ENCODE results near the gene DCN.

DCN gene

GRCh38 chr12:91182636-91183455 is at the start of gene DCN:
Gene DCN (minus strand): TSS chr12:91182817. CDS start chr12:91178552, 4,265 bp downstream.
- H3K27me3 ChIP-seq (ENCODE audit: low read depth, low read length) = no peaks in the 10 kb centered on the region
- H3K79me2 ChIP-seq (ENCODE audit: low read length) = no peaks in the 10 kb centered on the region
- no peaks in the 10 kb centered on the region for H3K36me3 ChIP-seq (replicated peaks; ENCODE audit: low read depth, low read length)
- H3K4me2 ChIP-seq (ENCODE audit: low read length) = peak within 1 kb of the TSS; percentile 16; the same call in 1 of the 2 replicates
- H3K4me3 ChIP-seq (ENCODE audit: low read length) = no peak within 1 kb of the TSS
- H4K20me1 ChIP-seq (ENCODE audit: insufficient read depth, low read length) = no peaks in the 10 kb centered on the region
- no peak within 1 kb of the TSS for H3K27ac ChIP-seq (ENCODE audit: low read length)
- H3K9me3 ChIP-seq (ENCODE audit: insufficient read depth, low read length) = no peaks in the 10 kb centered on the region
- no peak within 1 kb of the TSS for H3K9ac ChIP-seq (ENCODE audit: low read length)
- H3K4me1 ChIP-seq (ENCODE audit: low read length) = peaks cover 18% of the 10 kb centered on the region
- H2AFZ ChIP-seq (ENCODE audit: low read depth, low read length) = no peak within 1 kb of the TSS
- TF ChIP-seq EZH2phosphoT487 (IDR thresholded peaks at IDR 0.05; ENCODE audit: low read depth) (no peak), CTCF (IDR thresholded peaks at IDR 0.05; ENCODE audit: low read depth, low read length) (no peak)

- no peaks in the 10 kb centered on the region; the same call in 1 of the 2 replicates for H3K4me1 ChIP-seq (ENCODE audit: low read length)
- no peak overlapping the region for H2AFZ ChIP-seq (ENCODE audit: low read depth, low read length)
- no peaks in the 10 kb centered on the region for H3K36me3 ChIP-seq (replicated peaks; ENCODE audit: low read depth, low read length)
- H3K27me3 ChIP-seq (ENCODE audit: low read depth, low read length) = no peaks in the 10 kb centered on the region
- H3K79me2 ChIP-seq (ENCODE audit: low read length) = no peaks in the 10 kb centered on the region
- TF ChIP-seq EZH2phosphoT487 (IDR thresholded peaks at IDR 0.05; ENCODE audit: low read depth) (no peak), CTCF (IDR thresholded peaks at IDR 0.05; ENCODE audit: low read depth, low read length) (no peak)
- no peaks in the 10 kb centered on the region for H4K20me1 ChIP-seq (ENCODE audit: insufficient read depth, low read length)
- H3K9ac ChIP-seq (ENCODE audit: low read length) = no peak overlapping the region
- H3K4me3 ChIP-seq (ENCODE audit: low read length) = no peak overlapping the region
- H3K9me3 ChIP-seq (ENCODE audit: insufficient read depth, low read length) = no peaks in the 10 kb centered on the region
- no peak overlapping the region for H3K4me2 ChIP-seq (ENCODE audit: low read length)
- H3K27ac ChIP-seq (ENCODE audit: low read length) = no peak overlapping the region
These were observed 48.2 kb upstream of the DCN start for GRCh38 chr12:91230841-91231240.

- H3K4me3 ChIP-seq (ENCODE audit: low read length) = no peak overlapping the region
- H3K27ac ChIP-seq (ENCODE audit: low read length) = no peak overlapping the region
- no peaks in the 10 kb centered on the region for H3K79me2 ChIP-seq (ENCODE audit: low read length)
- peaks cover 7% of the 10 kb centered on the region for H3K4me1 ChIP-seq (ENCODE audit: low read length)
- no peak for TF ChIP-seq EZH2phosphoT487 (IDR thresholded peaks at IDR 0.05; ENCODE audit: low read depth)
- no peak overlapping the region for H3K4me2 ChIP-seq (ENCODE audit: low read length)
- no peaks in the 10 kb centered on the region for H4K20me1 ChIP-seq (ENCODE audit: insufficient read depth, low read length)
- no peaks in the 10 kb centered on the region for H3K36me3 ChIP-seq (replicated peaks; ENCODE audit: low read depth, low read length)
- H3K27me3 ChIP-seq (ENCODE audit: low read depth, low read length) = no peaks in the 10 kb centered on the region
- no peak overlapping the region for H2AFZ ChIP-seq (ENCODE audit: low read depth, low read length)
- H3K9ac ChIP-seq (ENCODE audit: low read length) = no peak overlapping the region
- H3K9me3 ChIP-seq (ENCODE audit: insufficient read depth, low read length) = no peaks in the 10 kb centered on the region
These were observed 44.3 kb upstream of the DCN start for GRCh38 chr12:91226951-91227350.

GRCh38 chr12:91225316-91225715 is 42.7 kb upstream of the DCN start:
- Histone ChIP-seq H3K4me3 (ENCODE audit: low read length) (no peak overlapping the region), H3K27me3 (ENCODE audit: low read depth, low read length) (no peaks in the 10 kb centered on the region), H3K36me3 (replicated peaks; ENCODE audit: low read depth, low read length) (no peaks in the 10 kb centered on the region), H3K4me1 (ENCODE audit: low read length) (peaks cover 7% of the 10 kb centered on the region), H3K27ac (ENCODE audit: low read length) (no peak overlapping the region), H3K9ac (ENCODE audit: low read length) (no peak overlapping the region), H4K20me1 (ENCODE audit: insufficient read depth, low read length) (no peaks in the 10 kb centered on the region), H3K9me3 (ENCODE audit: insufficient read depth, low read length) (no peaks in the 10 kb centered on the region), H3K79me2 (ENCODE audit: low read length) (no peaks in the 10 kb centered on the region), H2AFZ (ENCODE audit: low read depth, low read length) (no peak overlapping the region), H3K4me2 (ENCODE audit: low read length) (no peak overlapping the region)
- TF ChIP-seq EZH2phosphoT487 (IDR thresholded peaks at IDR 0.05; ENCODE audit: low read depth) = no peak
- no peak for TF ChIP-seq CTCF (IDR thresholded peaks at IDR 0.05; ENCODE audit: low read depth, low read length)
